Nucleus accumbens (tissue), 56 donors: ENCODE measurements around the gene ZNF668.
"Not testable (repeated sequence)": the region's sequence is repeated elsewhere in the genome, so short reads cannot be mapped to it uniquely, and the experiment has no call there.

Source experiments
- DNase-seq, 56 donors: peaks; one replicate each; lab custom pipeline; 2025; lab: John Stamatoyannopoulos, UW

Gene ZNF668

GRCh38 chr16:31105677-31106213 is 31.7 kb upstream of the ZNF668 start:
- DNase-seq: peak in 46 of 56 donors; percentile 13 to 83 (median 56)

GRCh38 chr16:31100876-31101641 is 27.0 kb upstream of the ZNF668 start:
- not testable (repeated sequence) for DNase-seq

- no peak for DNase-seq
Measured at GRCh38 chr16:31099860-31100638, 26.0 kb upstream of the ZNF668 start.

- peak; percentile 47 to 97 (median 90) for DNase-seq
Measured at GRCh38 chr16:31094424-31095120, 20.5 kb upstream of the ZNF668 start, which contains the start of gene VKORC1. TSS of gene VKORC1 (minus strand) at chr16:31094797. CDS start at chr16:31094729, 68 bp downstream.

GRCh38 chr16:31094088-31094423 is 20.0 kb upstream of the ZNF668 start:
- peak in 6 of 56 donors; percentile 13 to 57 (median 52) for DNase-seq

- DNase-seq: peak in 47 of 56 donors; percentile 17 to 75 (median 52)
Measured at GRCh38 chr16:31093132-31093703, 19.2 kb upstream of the ZNF668 start.

GRCh38 chr16:31092330-31092729 is 18.3 kb upstream of the ZNF668 start:
- no peak for DNase-seq

- no peak for DNase-seq
Measured at GRCh38 chr16:31090540-31090939, 16.5 kb upstream of the ZNF668 start.

- DNase-seq: no peak
Measured at GRCh38 chr16:31089199-31089598, 15.2 kb upstream of the ZNF668 start.

- no peak for DNase-seq
Measured at GRCh38 chr16:31088459-31089183, 14.6 kb upstream of the ZNF668 start, which contains the start of gene PRSS53. TSS of gene PRSS53 (minus strand) at chr16:31088943. CDS start at chr16:31088809, 134 bp downstream.

- DNase-seq: peak in 3 of 56 donors; percentile 4 to 66 (median 11)
Measured at GRCh38 chr16:31087971-31088370, 13.9 kb upstream of the ZNF668 start.

GRCh38 chr16:31087481-31087880 is 13.4 kb upstream of the ZNF668 start:
- DNase-seq: no peak

- no peak for DNase-seq
Measured at GRCh38 chr16:31086629-31086906, 12.5 kb upstream of the ZNF668 start.

- DNase-seq: no peak
Measured at GRCh38 chr16:31085873-31086628, 12.0 kb upstream of the ZNF668 start.

- DNase-seq: no peak
Measured at GRCh38 chr16:31085411-31085810, 11.4 kb upstream of the ZNF668 start.

GRCh38 chr16:31084584-31085302 is 10.7 kb upstream of the ZNF668 start:
- DNase-seq: no peak

GRCh38 chr16:31083981-31084380 is 9.9 kb upstream of the ZNF668 start:
- no peak for DNase-seq

GRCh38 chr16:31083556-31083955 is 9.5 kb upstream of the ZNF668 start:
- no peak for DNase-seq
